Measurements from ENCODE around the gene MTMR6.
A peak's percentile ranks its signal among the peaks of the same experiment; 100 is the strongest.

The MTMR6 gene

DNA sequence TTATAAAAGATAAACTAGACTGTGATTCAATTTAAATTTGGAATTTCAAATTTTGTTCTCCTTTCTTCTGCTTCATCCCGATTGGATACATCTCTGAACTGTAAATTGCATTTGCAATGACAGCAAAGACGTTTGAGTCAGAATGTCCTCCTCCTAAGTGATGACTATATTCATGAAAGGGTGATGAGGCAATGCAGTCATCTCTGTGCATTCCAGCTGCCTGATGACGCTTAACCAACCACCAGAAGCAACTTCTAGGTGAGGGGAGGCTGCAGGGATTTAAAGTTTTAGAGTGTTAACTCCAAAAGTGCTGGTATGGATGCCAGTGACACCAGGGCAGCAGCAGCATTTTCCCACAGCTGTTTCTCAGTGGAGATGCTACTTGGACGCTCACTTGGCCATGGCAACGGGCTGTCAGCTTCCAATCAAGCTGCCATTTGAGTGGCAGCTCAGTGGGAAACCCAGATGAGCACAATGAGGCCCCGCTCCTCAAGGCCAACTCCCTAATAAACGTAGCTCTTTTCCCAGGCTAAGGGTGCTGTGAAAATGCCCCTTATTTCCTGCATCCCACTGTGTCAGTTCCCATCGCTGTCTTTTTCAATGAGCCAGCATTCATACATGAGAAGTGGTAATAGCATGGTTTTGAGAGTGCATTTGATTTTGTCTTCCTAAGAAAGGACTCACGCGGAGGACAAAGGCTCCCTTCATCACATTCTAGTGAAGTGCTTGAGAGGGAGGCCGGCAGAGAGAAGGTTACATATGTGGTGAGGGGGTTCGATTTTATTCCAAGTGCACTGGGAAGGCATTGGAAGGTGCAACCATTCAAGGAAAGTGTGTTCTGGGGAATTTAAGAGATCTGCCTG lies 70.0 kb downstream of the MTMR6 start:
- no peak for DNase-seq
- peak; percentile 28 for ATAC-seq

DNA sequence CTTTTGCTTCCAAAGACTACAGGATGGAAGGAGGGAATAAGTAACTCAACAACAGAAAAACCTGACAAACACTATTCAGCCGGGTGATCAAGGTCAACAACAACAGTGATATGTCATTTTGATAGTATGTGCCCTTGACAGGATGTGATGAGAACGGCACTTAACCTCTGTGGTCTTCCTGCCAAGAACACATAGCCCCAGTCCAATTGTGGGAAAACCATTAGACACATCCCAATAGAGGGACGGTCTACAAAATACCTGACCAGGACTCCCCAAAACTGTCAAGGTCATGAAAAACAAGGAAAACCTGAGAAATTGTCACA lies 72.1 kb downstream of the MTMR6 start:
- no peak for DNase-seq
- no peak for ATAC-seq

DNA sequence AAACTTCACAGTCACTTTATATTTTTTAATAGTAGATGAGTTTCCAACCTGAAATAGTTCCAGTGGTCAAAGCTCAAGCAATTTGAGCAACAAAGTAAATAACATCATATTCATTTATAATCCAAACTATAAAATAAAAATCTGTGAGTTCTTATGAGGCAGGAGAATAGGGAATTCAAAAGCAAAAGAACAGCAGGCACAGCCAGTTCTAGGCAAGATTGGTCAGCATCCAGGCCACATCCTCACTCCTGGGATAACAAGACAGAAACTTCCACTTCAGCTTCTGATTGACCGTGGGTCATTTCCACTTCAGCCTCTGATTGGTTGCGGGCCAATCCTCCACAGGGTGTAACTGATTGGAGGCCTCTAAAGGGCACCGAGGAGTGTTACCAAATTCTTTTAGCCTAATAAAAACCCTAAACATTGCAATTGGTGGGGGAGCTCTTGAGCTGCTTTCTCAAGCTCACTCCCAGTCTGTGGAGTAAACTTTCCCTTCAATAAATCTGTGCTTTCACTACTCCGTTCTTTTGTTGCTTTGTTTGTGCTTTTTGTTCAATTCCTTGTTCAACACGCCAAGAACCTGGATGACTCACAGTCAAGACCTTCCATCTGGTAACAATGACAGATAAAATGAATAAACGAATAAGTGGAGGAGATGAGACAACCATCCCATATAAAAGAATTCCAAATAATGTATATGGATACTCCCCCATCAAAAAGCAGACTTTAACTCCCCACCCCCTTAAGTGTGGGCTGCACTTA lies 72.6 kb downstream of the MTMR6 start:
- ATAC-seq (no peak), DNase-seq (no peak)

DNA sequence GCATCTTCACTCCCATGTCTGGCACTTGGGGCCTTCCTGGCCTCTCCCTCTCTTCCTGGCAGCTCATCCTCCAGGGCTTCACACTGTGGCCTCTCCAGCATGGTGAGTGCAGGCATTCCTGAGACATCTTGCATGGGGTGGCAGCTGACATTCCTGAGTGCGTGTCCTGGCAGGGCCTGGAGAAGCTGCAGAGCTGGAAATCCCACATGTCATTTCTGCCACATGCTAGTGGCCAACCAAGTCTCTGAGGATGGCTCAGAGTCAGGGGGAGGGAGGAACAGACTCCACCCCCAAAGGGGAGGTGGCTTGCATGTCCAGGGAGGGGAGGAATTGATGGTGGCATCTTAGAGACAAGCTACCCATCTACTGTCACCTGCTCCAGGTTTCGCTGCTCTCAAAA lies 73.6 kb downstream of the MTMR6 start:
- no peak for ATAC-seq

DNA sequence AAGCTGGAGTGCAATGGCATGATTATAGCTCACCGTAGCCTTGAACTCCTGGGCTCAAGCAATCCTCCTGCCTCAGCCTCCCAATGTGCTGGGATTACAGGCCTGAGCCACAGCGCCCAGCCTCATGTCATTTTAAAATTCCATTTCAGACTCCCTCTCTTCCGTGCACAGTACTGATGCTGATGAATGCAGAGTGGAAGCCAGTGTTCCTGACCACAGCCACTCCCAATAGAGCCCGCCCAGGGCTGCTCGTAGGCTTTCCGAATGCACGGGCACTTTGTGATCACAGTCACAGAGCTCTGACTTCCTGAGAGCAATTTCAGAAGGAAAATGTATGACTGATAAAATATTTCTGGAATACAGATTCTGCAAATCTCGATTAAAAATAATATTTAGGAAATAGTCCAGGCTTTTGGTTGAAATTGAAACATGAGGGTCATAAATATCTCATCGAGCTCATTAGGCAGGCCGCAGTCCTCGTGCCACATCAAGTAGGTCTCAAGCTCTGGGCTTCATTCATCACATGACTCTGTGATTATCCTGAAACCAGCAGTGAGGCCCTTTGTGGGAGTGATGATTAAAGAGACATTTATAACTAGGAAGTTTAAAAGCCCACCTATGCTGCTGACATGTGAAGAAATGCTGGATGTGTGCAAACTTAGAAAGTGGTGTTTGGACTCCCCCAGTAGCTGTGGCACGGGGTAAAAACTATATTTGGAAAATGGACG lies 76.3 kb downstream of the MTMR6 start:
- no peak for DNase-seq
- no peak for ATAC-seq

More for the DNA sequence above, 73.6 kb downstream of the MTMR6 start:
- DNase-seq = no peak

DNA sequence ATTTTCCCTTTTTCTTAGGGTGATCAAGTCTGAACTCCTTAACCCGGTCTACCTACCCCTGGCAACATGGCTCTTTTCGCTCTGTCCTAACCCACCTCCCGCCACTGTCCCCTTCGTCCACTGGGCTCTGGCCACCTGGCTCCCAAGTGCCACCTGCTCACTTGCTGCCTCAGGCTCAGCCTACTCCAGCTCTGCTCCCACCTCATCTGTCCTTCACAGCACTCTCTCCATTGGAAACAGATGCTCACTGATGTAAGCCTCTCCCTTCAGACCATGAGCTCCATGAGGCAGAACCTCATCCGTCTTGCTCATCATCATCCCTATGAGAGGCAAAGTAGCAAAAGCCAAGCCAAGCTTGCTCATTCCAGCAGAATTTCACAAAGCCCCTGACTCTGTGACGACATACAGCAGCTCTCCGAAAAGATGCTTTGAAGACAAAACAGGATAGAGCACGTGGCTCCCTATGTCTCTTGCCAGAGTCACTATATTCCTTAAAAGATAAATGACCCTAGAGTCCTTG lies 79.9 kb downstream of the MTMR6 start:
- DNase-seq = no peak
- ATAC-seq = no peak

DNA sequence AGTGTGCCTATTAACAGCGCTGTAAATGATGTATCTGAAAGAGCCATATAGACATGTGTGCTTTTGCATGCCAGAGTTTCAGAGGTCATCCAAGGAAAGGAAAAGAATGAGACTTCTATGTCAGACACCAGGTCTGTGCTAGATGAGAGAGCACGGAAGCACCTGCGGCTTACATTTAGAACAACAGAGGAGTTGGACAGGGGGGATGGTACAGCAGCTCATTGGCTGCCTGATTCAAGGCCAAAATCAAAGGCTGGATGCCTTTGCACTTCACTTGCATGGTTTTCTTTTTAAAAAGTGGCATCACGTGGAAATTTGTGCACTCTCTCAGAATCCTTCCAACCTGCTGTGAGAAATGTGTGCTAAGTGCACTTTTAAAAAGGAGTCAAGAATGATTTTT lies 82.4 kb downstream of the MTMR6 start:
- DNase-seq = no peak
- no peak for ATAC-seq

DNA sequence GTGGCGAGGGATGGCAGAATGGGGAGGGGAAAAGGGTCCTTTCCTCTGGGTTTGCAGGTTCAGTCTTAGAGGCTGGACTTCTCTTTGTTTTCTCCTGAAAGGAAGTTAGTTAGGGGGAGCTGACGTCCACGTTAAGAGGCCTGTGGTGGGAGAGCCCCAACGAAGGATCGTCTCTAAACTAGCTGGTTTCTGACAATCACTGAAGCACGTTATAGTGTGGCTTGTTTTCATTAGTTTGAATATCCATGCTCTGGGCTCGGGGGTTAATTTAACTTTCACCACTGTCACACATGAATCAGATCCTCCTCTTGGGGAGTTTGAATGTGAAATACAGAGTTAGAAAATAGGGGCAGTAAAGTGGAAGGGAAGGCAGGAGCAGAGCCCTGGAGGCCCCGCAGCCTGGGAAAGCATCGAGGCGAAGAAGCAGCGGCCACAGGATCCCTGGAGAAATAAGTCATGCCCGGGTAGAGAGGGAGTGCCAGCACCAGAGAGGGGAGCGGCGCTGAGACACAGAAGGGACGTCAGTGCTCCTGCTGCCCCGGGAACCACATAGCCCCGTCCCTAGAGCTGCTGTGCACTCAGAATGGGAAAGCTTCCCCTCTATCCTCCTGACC lies 84.1 kb downstream of the MTMR6 start:
- DNase-seq = no peak
- ATAC-seq = no peak

DNA sequence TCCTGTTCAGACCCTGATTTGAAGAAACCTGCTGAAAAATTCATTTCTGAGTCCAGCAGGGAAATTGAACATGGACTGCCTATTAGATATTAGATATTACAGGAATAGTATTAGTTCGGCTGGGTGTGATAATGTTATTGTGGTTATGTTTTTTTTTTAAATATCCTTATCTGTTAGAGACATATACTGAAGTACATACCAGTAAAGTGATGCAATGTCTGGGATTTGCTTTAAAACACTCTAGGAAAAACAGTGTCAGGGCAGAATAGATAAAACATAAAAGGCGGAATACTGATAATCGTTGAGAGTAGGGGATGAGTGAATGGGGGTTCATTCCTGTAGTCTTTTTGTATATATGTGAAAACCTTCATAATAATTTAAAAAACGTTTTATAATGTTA lies 86.5 kb downstream of the MTMR6 start:
- DNase-seq = no peak
- no peak for ATAC-seq

DNA sequence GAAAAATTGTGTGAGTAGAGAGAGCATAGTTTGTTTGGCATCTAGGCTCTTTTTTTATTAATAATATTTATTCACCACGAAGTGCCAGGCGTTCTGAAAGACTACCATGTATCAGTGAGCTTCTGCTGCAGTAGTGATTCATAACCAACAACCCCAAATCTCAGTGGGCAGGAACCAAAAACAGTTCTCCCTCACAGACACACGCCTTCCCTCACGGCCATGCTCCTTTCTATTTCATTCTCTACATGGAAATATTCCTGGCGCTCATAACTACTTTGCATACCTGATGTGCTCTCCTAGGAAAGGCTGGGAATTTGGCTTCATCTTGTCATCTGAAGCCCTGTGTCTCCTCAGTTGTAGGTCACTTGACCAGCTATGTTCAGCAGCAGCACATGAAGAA lies 88.6 kb downstream of the MTMR6 start:
- DNase-seq = no peak
- ATAC-seq = no peak

DNA sequence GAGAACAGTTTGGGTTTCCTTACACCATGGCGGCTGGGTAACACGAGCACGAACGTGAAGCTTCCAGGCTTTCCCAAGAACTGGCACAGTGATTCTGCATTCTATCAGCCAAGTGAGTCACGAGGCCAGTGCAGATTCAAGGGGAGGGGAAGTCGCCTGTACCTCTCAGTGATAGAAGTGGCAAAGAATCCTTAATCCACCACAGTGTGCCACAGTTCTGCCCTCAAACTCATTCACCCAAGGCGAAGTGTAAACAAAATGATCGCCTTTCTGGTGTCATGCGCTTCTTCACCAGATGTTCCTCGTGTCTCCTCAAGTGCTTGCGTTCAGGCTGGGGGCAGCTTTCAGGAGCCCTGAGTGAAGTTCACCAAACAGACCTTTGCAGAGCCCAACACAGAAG lies 90.3 kb downstream of the MTMR6 start:
- no peak for ATAC-seq
- DNase-seq = no peak
